Liver (tissue), 9 donors: ENCODE measurements around the gene PTTG1IP. TPM values are rescaled to one million over a fixed set of nuclear protein-coding genes. Genes with fewer than 3 reads are reported as not detected.

Experiments
- DNase-seq: peaks from one replicate; pipeline ENCODE4 v3.0.0-alpha.2; 2017; ENCODE audit warnings: low spot score
- H3K27ac ChIP-seq, 2 donors: one replicate each; pipeline ENCODE4 v1.7.0; 2013; ENCODE audit warnings: inconsistent platforms in 2 of 2, low read length in 2 of 2, control low read depth in 1 of 2, low read depth in 1 of 2, mild to moderate bottlenecking in 1 of 2
- H3K27me3 ChIP-seq, 4 donors: one replicate each; pipeline versions ENCODE4 v1.6.1 to v1.7.0; 2013; ENCODE audit warnings: low read length in 3 of 4, inconsistent platforms in 1 of 4, mild to moderate bottlenecking in 1 of 4, moderate library complexity in 1 of 4; ENCODE audit not compliant: control insufficient read depth in 4 of 4, insufficient read depth in 4 of 4
- H3K36me3 ChIP-seq, 4 donors: one replicate each; pipeline versions ENCODE4 v1.6.1 to v1.7.0; 2013; ENCODE audit warnings: low read length in 3 of 4, mild to moderate bottlenecking in 3 of 4, low read depth in 1 of 4, moderate library complexity in 1 of 4; ENCODE audit not compliant: control insufficient read depth in 4 of 4, insufficient read depth in 3 of 4
- H3K4me1 ChIP-seq, 4 donors: one replicate each; pipeline versions ENCODE4 v1.6.1 to v1.7.0; 2013; ENCODE audit warnings: low read length in 3 of 4, mild to moderate bottlenecking in 3 of 4, moderate library complexity in 1 of 4; ENCODE audit not compliant: control insufficient read depth in 4 of 4, insufficient read depth in 4 of 4
- H3K4me3 ChIP-seq, 3 donors: one replicate each; pipeline versions ENCODE4 v1.6.1 to v1.7.0; 2013; ENCODE audit warnings: low read length in 3 of 3, control low read depth in 1 of 3, low read depth in 1 of 3, mild to moderate bottlenecking in 1 of 3
- H3K9ac ChIP-seq, 2 donors: one replicate each; pipeline ENCODE4 v1.7.0; 2013; ENCODE audit warnings: low read length in 2 of 2, mild to moderate bottlenecking in 2 of 2, moderate library complexity in 2 of 2, control low read depth in 1 of 2, low read depth in 1 of 2
- H3K9me3 ChIP-seq, 4 donors: one replicate each; pipeline versions ENCODE4 v1.6.1 to v1.7.0; 2013; ENCODE audit warnings: low read length in 3 of 4; ENCODE audit not compliant: control insufficient read depth in 4 of 4
- ATF3 ChIP-seq: IDR thresholded peaks from 2 replicates; pipeline ENCODE4 v1.6.1; 2016; ENCODE audit warnings: antibody characterized with exemption
- CTCF ChIP-seq: fragments of 150-350 bp; IDR thresholded peaks from 2 replicates; pipeline ENCODE4 v1.5.1; 2017; ENCODE audit warnings: improper control_type of control experiment, low read depth, low read length; ENCODE audit not compliant: missing input control
- EGR1 ChIP-seq, 2 donors: IDR thresholded peaks; 2 replicates each; pipeline ENCODE4 v1.6.1; 2016 to 2018; ENCODE audit warnings: antibody characterized with exemption in 2 of 2, low read depth in 2 of 2
- FOXA1 ChIP-seq: IDR thresholded peaks from 2 replicates; pipeline ENCODE4 v1.6.1; 2016; ENCODE audit warnings: antibody characterized with exemption
- FOXA2 ChIP-seq: IDR thresholded peaks from 2 replicates; pipeline ENCODE4 v1.6.1; 2016; ENCODE audit warnings: antibody characterized with exemption
- GABPA ChIP-seq, 2 donors: IDR thresholded peaks in 1 of 2; conservative IDR thresholded peaks in 1 of 2; 2 replicates each; pipeline ENCODE4 v1.6.1; 2016; ENCODE audit warnings: antibody characterized with exemption in 2 of 2, mild to moderate bottlenecking in 1 of 2, moderate library complexity in 1 of 2
- HNF4A ChIP-seq, 2 donors: conservative IDR thresholded peaks; 2 replicates each; pipeline ENCODE4 v1.6.1; 2016; ENCODE audit warnings: antibody characterized with exemption in 2 of 2, mild to moderate bottlenecking in 2 of 2
- HNF4G ChIP-seq: IDR thresholded peaks from 2 replicates; pipeline ENCODE4 v1.6.1; 2016; ENCODE audit warnings: antibody characterized with exemption
- MAX ChIP-seq: IDR thresholded peaks from 2 replicates; pipeline ENCODE4 v1.6.1; 2016; ENCODE audit warnings: antibody characterized with exemption
- NR2F2 ChIP-seq: IDR thresholded peaks from 2 replicates; pipeline ENCODE4 v1.6.1; 2016; ENCODE audit warnings: antibody characterized with exemption
- RAD21 ChIP-seq, 2 donors: IDR thresholded peaks; 2 replicates each; pipeline ENCODE4 v1.6.1; 2016; ENCODE audit warnings: antibody characterized with exemption in 2 of 2, mild to moderate bottlenecking in 2 of 2
- REST ChIP-seq: IDR thresholded peaks from 2 replicates; pipeline ENCODE4 v1.6.1; 2016; ENCODE audit warnings: antibody characterized with exemption, mild to moderate bottlenecking
- RXRA ChIP-seq, 2 donors: IDR thresholded peaks; 2 replicates each; pipeline ENCODE4 v1.6.1; 2017 to 2018; ENCODE audit warnings: antibody characterized with exemption in 2 of 2, mild to moderate bottlenecking in 1 of 2
- SP1 ChIP-seq: IDR thresholded peaks from 2 replicates; pipeline ENCODE4 v1.6.1; 2018; ENCODE audit warnings: antibody characterized with exemption, mild to moderate bottlenecking
- TAF1 ChIP-seq: conservative IDR thresholded peaks from 2 replicates; pipeline ENCODE4 v1.6.1; 2016; ENCODE audit warnings: antibody characterized with exemption, mild to moderate bottlenecking
- ZBTB33 ChIP-seq: IDR thresholded peaks from 2 replicates; pipeline ENCODE4 v1.6.1; 2016; ENCODE audit warnings: antibody characterized with exemption
- WGBS: extraction: QIAGEN DNeasy Blood & Tissue Kit; methylation state at CpG from one replicate; pipeline ENCODE4 v1.1.7; 2013; 5-methylcytosine and 5-hydroxymethylcytosine counted together
- polyA plus RNA-seq, 2 donors: library from polyadenylated mRNA; stranded (reverse) in 1 of 2; unstranded in 1 of 2; fragments of 200-250 nt in 1 of 2; fragments of >200 nt in 1 of 2; fragmentation: Nextera tagmentation in 1 of 2; extraction: Ambion mirVana in 1 of 2; gene quantifications; one replicate each; pipeline versions ENCODE4 v1.2.1 to v1.2.3, GENCODE V29; 2013 to 2015
- total RNA-seq, 2 donors: library from RNA; depleted of rRNA; stranded (reverse); fragments of >200 nt; gene quantifications; one replicate each; pipeline ENCODE4 v1.2.3, GENCODE V29; 2014
- donor health status: healthy.
- donor health status: healthy.
- donor health status: healthy.
- donor health status: healthy.
- donor health status: healthy.

PTTG1IP gene
- total and polyA plus RNA-seq, 4 donors, result 62.0 to 94.0 (median 79.8) TPM

- TF ChIP-seq GABPA (IDR thresholded peaks at IDR 0.05 in 1 of 2, conservative IDR thresholded peaks at IDR 0.05 in 1 of 2) (no peak), REST (no peak), FOXA1 (no peak), ATF3 (no peak), EGR1 (IDR thresholded peaks at IDR 0.05; ENCODE audit: low read depth in 2 of 2) (no peak), RAD21 (IDR thresholded peaks at IDR 0.05) (no peak), HNF4G (no peak), SP1 (no peak), RXRA (IDR thresholded peaks at IDR 0.05) (no peak), ZBTB33 (no peak), HNF4A (conservative IDR thresholded peaks at IDR 0.05) (no peak), CTCF (no peak)
- Histone ChIP-seq H3K27ac (no peak overlapping the region), H3K4me1 (peaks cover 3 to 15% (median 13%) of the 10 kb centered on the region in 4 donors), H3K36me3 (no peaks in the 10 kb centered on the region), H3K4me3 (no peak overlapping the region), H3K27me3 (no peaks in the 10 kb centered on the region), H3K9me3 (no peaks in the 10 kb centered on the region), H3K9ac (no peak overlapping the region)
- 87% methylated on average over 5 of the region's 5 CpGs for WGBS
- DNase-seq, result no peak
Observed at GRCh38 chr21:44921928-44922327, 48.4 kb upstream of the PTTG1IP start.

- WGBS, result 75% methylated on average over 29 of the region's 29 CpGs
- Histone ChIP-seq H3K9ac (no peak within 1 kb of the TSS), H3K4me3 (peak within 1 kb of the TSS in 2 of 3 donors; percentile 27 to 41), H3K27ac (peak within 1 kb of the TSS; percentile 50 to 65), H3K36me3 (no peaks in the 10 kb centered on the region), H3K27me3 (no peaks in the 10 kb centered on the region), H3K9me3 (no peaks in the 10 kb centered on the region), H3K4me1 (peaks cover 3 to 15% (median 13%) of the 10 kb centered on the region in 4 donors)
- no peak for DNase-seq
- TF ChIP-seq REST (no peak), RAD21 (IDR thresholded peaks at IDR 0.05) (no peak), HNF4A (conservative IDR thresholded peaks at IDR 0.05) (no peak), NR2F2 (no peak), EGR1 (IDR thresholded peaks at IDR 0.05; ENCODE audit: low read depth in 2 of 2) (no peak), FOXA2 (no peak), MAX (no peak), SP1 (no peak), TAF1 (no peak), ATF3 (no peak), HNF4G (no peak)
Observed at GRCh38 chr21:44920694-44921604, 47.5 kb upstream of the PTTG1IP start, which contains the start of gene ITGB2. Gene ITGB2 (minus strand): TSS chr21:44920899. CDS start chr21:44910782, 10,117 bp downstream.
